Medulla oblongata (tissue), 1 donor: ENCODE measurements around the gene BAG1.
A peak's percentile ranks its signal among the peaks of the same experiment; 100 is the strongest.

Experiments used
- DNase-seq: peaks from one replicate; pipeline ENCODE4 v3.0.0-alpha.2; 2015; ENCODE audit errors: extremely low spot score

BAG1 gene

DNA sequence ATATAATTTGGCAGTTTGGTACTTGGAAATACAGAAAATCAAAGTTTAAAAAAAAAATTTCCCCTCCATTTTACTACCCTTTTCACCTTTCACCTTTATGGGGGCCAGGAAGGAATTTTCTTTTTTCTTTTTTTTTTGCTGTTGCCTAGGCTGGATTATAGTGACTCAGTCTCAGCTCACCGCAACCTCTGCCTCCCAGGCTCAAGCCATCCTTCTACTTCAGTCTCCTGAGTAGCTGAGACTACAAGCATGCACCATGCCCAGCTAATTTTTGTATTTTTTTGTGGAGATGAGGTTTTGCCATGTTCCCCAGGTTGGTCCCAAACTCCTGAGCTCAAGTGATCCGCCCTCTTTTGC lies 9.4 kb upstream of the BAG1 start:
- DNase-seq: no peak

GRCh38 chr9:33273266-33273971 lies 8.9 kb upstream of the BAG1 start:
- DNase-seq: no peak

DNA sequence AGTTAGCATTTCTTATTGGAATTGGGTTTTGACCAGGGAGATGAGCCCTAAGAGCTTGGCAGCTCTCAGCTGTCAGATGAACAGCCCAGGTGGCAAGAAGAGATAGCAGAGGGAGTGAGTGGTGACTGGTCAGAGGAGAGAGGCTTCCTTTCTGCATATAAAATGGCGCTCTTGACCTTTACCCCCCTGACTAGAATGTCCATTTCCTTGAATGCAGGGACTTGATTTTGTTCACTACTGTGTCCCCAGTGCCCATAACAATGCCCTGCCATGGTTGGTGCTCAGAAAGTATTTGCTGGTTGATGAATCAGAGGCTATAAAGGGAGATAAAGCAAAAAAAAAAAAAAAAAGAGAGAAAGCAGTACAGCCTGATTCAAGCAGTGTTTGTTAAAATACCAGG lies 7.6 kb upstream of the BAG1 start:
- no peak for DNase-seq

GRCh38 chr9:33270146-33270545 lies 5.6 kb upstream of the BAG1 start:
- DNase-seq: no peak

DNA sequence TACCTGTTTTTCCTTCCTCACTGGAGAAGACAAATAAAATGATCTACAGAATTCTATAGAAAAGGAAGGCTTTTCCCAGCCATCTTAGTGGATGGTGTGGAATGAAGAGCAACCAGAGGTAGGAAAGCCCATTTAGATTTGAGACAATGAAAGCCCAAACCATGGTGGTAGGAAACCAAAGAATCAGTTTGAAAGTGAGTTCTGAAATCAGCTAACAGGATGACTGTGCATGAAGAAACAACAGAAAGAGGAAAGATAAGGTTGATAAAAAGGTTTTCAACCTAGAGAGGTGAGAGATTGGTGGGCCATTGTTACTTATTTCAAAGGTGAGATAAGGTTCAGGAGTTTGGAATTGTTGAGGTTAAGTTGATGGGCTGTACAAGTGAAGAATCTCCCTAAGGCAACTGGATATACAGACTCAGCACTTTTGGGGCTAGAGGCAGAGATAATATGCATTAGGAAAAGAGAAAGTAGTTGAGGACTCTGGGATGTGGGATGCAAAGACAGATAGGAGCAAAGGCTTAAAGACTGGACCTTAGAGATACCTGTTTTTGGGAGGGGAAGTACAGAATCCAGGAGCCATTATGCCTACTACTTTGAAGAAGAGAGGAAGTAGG lies 2.8 kb upstream of the BAG1 start:
- DNase-seq: no peak

- peak; percentile 17 for DNase-seq
Measured at GRCh38 chr9:33265211-33265865, 830 bp upstream of the BAG1 start.

- no peak for DNase-seq
Measured at GRCh38 chr9:33264003-33264472, 470 bp downstream of the BAG1 start.

DNA sequence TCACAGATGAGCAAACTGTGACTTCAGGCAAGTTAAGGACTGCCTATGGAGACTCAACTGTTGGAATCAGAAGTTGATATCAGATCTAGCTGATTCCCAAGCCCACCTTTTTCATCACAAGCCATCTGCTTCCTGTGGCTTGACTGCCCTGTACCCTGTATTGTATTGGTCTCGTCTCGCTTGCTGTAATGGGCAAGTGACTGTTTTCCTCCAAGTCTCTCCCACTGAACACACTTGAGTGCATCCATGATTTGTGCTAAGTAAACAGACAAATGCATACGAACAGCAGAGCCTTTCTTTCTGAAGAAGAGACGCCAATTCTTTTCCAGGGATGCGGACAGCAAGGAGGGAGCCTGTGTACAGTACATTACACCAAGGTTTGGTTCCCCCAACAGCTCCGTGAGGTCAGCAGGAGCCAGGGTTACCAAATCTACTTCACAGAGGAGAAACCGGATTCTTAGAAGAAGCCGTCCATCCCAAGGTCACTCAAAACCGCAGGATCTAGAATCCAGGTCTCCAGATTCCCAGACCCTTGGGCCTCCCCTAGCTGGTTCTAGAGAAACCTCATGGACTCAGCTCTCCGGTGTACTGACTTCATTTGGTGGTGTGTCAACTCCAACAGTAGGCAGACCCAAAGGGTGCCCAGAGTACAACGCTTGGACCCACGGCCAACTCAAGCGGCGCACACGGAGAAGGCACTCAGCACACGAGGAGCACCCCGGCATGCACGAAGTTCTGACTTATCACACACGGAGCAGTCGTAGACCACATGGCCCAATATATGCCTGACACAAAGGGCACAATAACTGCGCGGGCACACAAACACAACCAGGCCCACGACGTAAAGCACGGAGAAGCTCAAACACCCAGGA lies 1.1 kb downstream of the BAG1 start:
- DNase-seq: peak; percentile 53

- no peak for DNase-seq
Measured at GRCh38 chr9:33260372-33260771, 4.1 kb downstream of the BAG1 start.

- DNase-seq: no peak
Measured at GRCh38 chr9:33257276-33257675, 7.2 kb downstream of the BAG1 start.

- DNase-seq: no peak
Measured at GRCh38 chr9:33256236-33256635, 8.3 kb downstream of the BAG1 start.

- no peak for DNase-seq
Measured at GRCh38 chr9:33255471-33255870, 9.0 kb downstream of the BAG1 start.

- no peak for DNase-seq
Measured at GRCh38 chr9:33255014-33255413, 9.5 kb downstream of the BAG1 start.

- no peak for DNase-seq
Measured at GRCh38 chr9:33254211-33254610, 10.3 kb downstream of the BAG1 start.

GRCh38 chr9:33250458-33250995 lies 14.0 kb downstream of the BAG1 start:
- no peak for DNase-seq

GRCh38 chr9:33249983-33250382 lies 14.5 kb downstream of the BAG1 start:
- DNase-seq: no peak

DNA sequence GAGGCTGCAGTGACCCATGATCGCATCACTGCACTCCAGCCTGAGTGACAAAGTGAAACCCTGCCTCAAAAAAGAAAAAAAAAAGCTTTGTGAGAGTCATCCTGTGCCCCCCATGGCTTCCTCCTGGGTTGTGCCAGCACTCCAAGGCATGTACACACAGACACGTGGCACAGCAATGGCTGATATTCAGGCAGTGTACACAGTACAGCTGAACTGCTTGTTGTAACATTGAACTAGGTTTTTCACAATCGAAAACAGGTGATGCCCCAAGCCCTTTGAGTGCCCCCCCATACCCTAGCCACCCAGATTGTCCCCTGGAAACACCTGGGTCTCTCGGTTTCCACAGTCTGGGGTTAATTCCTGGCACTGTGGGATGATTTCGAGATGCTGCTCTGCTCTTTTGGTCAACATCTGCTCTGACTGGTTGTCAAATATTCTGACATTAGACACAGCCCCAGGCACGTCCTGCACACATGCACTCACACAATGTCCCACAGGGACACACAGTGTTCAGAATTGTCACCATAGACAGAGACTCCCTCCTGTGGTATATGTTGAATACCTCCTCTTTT lies 15.3 kb downstream of the BAG1 start:
- no peak for DNase-seq

DNA sequence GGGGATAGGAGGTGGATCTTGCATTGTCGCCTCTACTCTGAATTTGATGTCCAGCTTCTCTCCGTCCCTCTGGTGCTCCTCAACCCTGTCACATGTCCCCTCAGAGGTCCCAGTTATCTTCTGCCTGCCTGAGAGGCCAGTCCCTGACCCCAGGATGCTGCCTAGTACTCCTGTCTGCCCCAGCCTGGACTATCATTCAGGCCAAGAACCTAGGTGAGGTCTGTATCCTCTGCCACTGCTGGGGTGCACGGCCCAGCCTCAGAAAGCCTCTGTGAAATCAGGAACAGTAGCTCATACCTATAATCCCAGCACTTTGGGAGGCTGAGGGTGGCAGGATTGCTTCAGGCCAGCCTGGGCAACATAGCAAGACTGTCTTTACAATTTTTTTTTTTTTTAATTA lies 15.9 kb downstream of the BAG1 start:
- no peak for DNase-seq

DNA sequence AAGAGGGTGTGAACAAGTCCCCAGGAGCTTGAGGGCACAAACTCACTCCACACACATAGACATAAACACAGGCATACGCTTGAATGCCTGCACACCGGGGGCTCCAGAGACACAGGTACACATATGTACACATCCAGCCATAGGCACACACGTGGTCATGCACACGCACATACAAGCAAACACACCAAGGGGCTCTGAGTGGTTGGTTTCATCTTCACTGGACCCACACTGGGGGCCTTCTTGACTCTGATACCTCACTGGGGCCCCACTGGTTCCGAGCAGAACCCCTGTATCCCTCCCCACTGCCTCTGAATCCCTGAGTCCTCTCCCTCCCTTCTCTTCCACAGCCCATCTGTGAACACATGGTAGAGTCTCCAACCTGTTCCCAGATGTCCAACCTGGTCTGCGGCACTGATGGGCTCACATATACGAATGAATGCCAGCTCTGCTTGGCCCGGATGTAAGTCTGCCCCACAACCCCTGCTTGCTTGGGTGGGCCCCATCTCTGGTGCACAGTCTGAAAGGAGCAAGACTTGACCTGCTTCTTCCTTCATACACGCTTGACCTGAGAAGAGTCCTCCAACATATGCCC lies 18.1 kb downstream of the BAG1 start:
- no peak for DNase-seq

- DNase-seq: no peak
Measured at GRCh38 chr9:33245341-33245740, 19.2 kb downstream of the BAG1 start.

- DNase-seq: no peak
Measured at GRCh38 chr9:33244137-33244784, 20.2 kb downstream of the BAG1 start.
